Stimulated activated CD8-positive, alpha-beta memory T cell treated with anti-CD3 and anti-CD28 coated beads, Interleukin-15, amount 100 ng/mL, for 1 hour (primary cell): ENCODE data around the gene EEFSEC.

Source experiments
- DNase-seq: peaks from one replicate; pipeline ENCODE4 v3.0.0-alpha.2; 2020; ENCODE audit warnings: low read depth

The EEFSEC gene

GRCh38 chr3:128352326-128352725 lies 199.0 kb downstream of the EEFSEC start:
- DNase-seq = no peak

GRCh38 chr3:128353361-128353965 lies 200.2 kb downstream of the EEFSEC start:
- DNase-seq = no peak

GRCh38 chr3:128353991-128354687 lies 200.9 kb downstream of the EEFSEC start:
- DNase-seq = no peak

- DNase-seq = no peak
These were observed 201.7 kb downstream of the EEFSEC start for GRCh38 chr3:128354788-128355542.

- no peak for DNase-seq
These were observed 202.2 kb downstream of the EEFSEC start for GRCh38 chr3:128355543-128355919.

GRCh38 chr3:128356822-128357221 lies 203.5 kb downstream of the EEFSEC start:
- no peak for DNase-seq

- no peak for DNase-seq
These were observed 204.3 kb downstream of the EEFSEC start for GRCh38 chr3:128357538-128357937.

- no peak for DNase-seq
These were observed 205.0 kb downstream of the EEFSEC start for GRCh38 chr3:128358156-128358895.

- no peak for DNase-seq
These were observed 205.9 kb downstream of the EEFSEC start for GRCh38 chr3:128359060-128359664.

- no peak for DNase-seq
These were observed 206.8 kb downstream of the EEFSEC start for GRCh38 chr3:128359846-128360642.

- DNase-seq = no peak
These were observed 207.5 kb downstream of the EEFSEC start for GRCh38 chr3:128360705-128361271.

- DNase-seq = no peak
These were observed 209.0 kb downstream of the EEFSEC start for GRCh38 chr3:128362026-128362965.

GRCh38 chr3:128364291-128364690 lies 211.0 kb downstream of the EEFSEC start:
- DNase-seq = no peak

- DNase-seq = no peak
These were observed 211.6 kb downstream of the EEFSEC start for GRCh38 chr3:128364808-128365360.

- no peak for DNase-seq
These were observed 212.9 kb downstream of the EEFSEC start for GRCh38 chr3:128366136-128366535.

GRCh38 chr3:128366652-128367051 lies 213.4 kb downstream of the EEFSEC start:
- no peak for DNase-seq

GRCh38 chr3:128367221-128367620 lies 213.9 kb downstream of the EEFSEC start:
- no peak for DNase-seq

GRCh38 chr3:128367761-128368160 lies 214.5 kb downstream of the EEFSEC start:
- no peak for DNase-seq

- DNase-seq = no peak
These were observed 215.3 kb downstream of the EEFSEC start for GRCh38 chr3:128368626-128369025.
